ENCODE measurements around the gene CCL27. TPM values are rescaled to one million over a fixed set of nuclear protein-coding genes. Genes with fewer than 3 reads are reported as not detected.
"Not testable (repeated sequence)": the region's sequence is repeated elsewhere in the genome, so short reads cannot be mapped to it uniquely, and the experiment has no call there.

Gene CCL27
- total RNA-seq, 2 donors from 2014 or later: not detected

- Histone ChIP-seq H3K36me3 (no peaks in the 10 kb centered on the region), H3K9ac (ENCODE audit: low read depth in 2 of 2, low read length in 2 of 2) (peak overlapping the region; percentile 93 to 95), H3K27ac (peak overlapping the region; percentile 97), H3K4me3 (peak overlapping the region; percentile 88), H3K27me3 (no peaks in the 10 kb centered on the region), H3K9me3 (no peaks in the 10 kb centered on the region), H3K4me1 (peaks cover 10% of the 10 kb centered on the region)
- intact Hi-C loops (cut with DNase I): no loop called here
- no peak for DNase-seq
- TF ChIP-seq CTCF (IDR thresholded peaks at IDR 0.05): no peak
These were observed 15.4 kb downstream of the CCL27 start for GRCh38 chr9:34647084-34647403.

GRCh38 chr9:34646211-34647083 is 16.0 kb downstream of the CCL27 start, which contains the start of gene GALT:
GALT (plus strand) TSS chr9:34646675; CDS start chr9:34646705, 30 bp downstream.
- intact Hi-C loops (cut with DNase I): no loop called here
- TF ChIP-seq CTCF (IDR thresholded peaks at IDR 0.05): peak; percentile 24
- peak; percentile 100 for DNase-seq

GRCh38 chr9:34644766-34645314 is 17.6 kb downstream of the CCL27 start:
- Histone ChIP-seq H3K9me3 (no peaks in the 10 kb centered on the region), H3K36me3 (no peaks in the 10 kb centered on the region), H3K4me1 (peaks cover 5% of the 10 kb centered on the region), H3K4me3 (no peak overlapping the region), H3K9ac (ENCODE audit: low read depth in 2 of 2, low read length in 2 of 2) (no peak overlapping the region), H3K27ac (no peak overlapping the region), H3K27me3 (no peaks in the 10 kb centered on the region)
- no peak for DNase-seq
- intact Hi-C loops (cut with DNase I): no loop called here
- TF ChIP-seq CTCF (IDR thresholded peaks at IDR 0.05): no peak

More at GRCh38 chr9:34646211-34647083, 16.0 kb downstream of the CCL27 start, which contains the start of gene GALT:
- peak within 1 kb of the TSS; percentile 93 to 95 for H3K9ac ChIP-seq (ENCODE audit: low read depth in 2 of 2, low read length in 2 of 2)
- H3K4me1 ChIP-seq: peaks cover 7% of the 10 kb centered on the region
- H3K27ac ChIP-seq: peak within 1 kb of the TSS; percentile 97
- H3K36me3 ChIP-seq: no peaks in the 10 kb centered on the region
- H3K4me3 ChIP-seq: peak within 1 kb of the TSS; percentile 88
- H3K9me3 ChIP-seq: no peaks in the 10 kb centered on the region
- H3K27me3 ChIP-seq: no peaks in the 10 kb centered on the region

- DNase-seq: no peak
- Histone ChIP-seq H3K4me1 (peaks cover 5% of the 10 kb centered on the region), H3K4me3 (no peak overlapping the region), H3K27ac (no peak overlapping the region), H3K36me3 (no peaks in the 10 kb centered on the region), H3K27me3 (no peaks in the 10 kb centered on the region), H3K9ac (ENCODE audit: low read depth in 2 of 2, low read length in 2 of 2) (no peak overlapping the region), H3K9me3 (no peaks in the 10 kb centered on the region)
- intact Hi-C loops (cut with DNase I): no loop called here
- no peak for TF ChIP-seq CTCF (IDR thresholded peaks at IDR 0.05)
These were observed 19.8 kb downstream of the CCL27 start for GRCh38 chr9:34642679-34643078.

- H3K27ac ChIP-seq; H3K9ac ChIP-seq (ENCODE audit: low read depth in 2 of 2, low read length in 2 of 2); H3K36me3 ChIP-seq; H3K9me3 ChIP-seq; H3K4me1 ChIP-seq; H3K27me3 ChIP-seq; DNase-seq; intact Hi-C loops (cut with DNase I); H3K4me3 ChIP-seq: not testable (repeated sequence)
These were observed 23.1 kb downstream of the CCL27 start for GRCh38 chr9:34639322-34639721.

GRCh38 chr9:34638138-34638445 is 24.4 kb downstream of the CCL27 start:
- no peak for TF ChIP-seq CTCF (IDR thresholded peaks at IDR 0.05)
- Histone ChIP-seq H3K9ac (ENCODE audit: low read depth in 2 of 2, low read length in 2 of 2) (peak overlapping the region; percentile 77 to 97), H3K4me1 (no peaks in the 10 kb centered on the region), H3K36me3 (no peaks in the 10 kb centered on the region), H3K27ac (peak overlapping the region; percentile 82), H3K9me3 (no peaks in the 10 kb centered on the region), H3K4me3 (peak overlapping the region; percentile 91), H3K27me3 (no peaks in the 10 kb centered on the region)
- intact Hi-C loops (cut with DNase I): no loop called here
- DNase-seq: no peak
